ENCODE measurements around the gene RPS26.
A peak's percentile ranks its signal among the peaks of the same experiment; 100 is the strongest.

The RPS26 gene

DNA sequence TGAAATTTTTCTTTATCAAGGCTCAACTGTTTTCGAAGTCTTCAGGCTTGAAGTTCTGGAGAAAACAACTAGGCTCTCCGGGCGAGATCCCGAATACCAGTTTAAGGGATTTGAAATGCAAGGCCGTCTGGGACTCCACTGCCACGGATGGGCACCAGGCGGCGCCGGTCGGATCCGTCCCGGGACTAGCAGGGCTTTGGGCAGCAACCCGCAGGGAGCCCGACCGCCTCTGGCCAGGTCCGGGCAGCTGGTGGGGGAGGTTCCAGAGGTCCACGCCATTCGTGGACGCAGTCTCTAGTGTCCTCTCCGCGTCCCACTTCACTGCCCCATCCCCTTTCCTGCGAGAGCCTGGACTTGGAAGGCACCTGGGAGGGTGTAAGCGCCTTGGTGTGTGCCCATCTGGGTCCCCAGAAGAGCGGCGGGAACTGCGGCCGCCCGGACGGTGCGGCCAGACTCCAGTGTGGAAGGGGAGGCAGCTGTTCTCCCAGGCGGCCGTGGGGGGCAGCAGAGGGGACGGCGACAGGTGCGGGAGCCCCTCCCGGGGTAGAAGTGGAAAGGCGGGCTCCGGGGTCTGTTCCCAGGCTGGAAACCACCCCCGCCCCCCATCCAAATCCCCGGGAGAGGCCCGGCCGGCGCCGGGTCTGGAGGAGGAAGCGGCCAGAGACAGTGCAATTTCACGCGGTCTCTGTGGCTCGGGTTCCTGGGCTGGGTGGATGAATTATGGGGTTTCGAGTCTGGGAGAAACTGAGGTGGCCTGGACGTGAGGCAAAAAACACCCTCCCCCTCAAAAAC lies 37.4 kb downstream of the RPS26 start:
- peak; percentile 35 for DNase-seq (ENCODE audit: low spot score)

GRCh38 chr12:56079723-56080555 lies 38.2 kb downstream of the RPS26 start, which contains the start of gene ERBB3:
ERBB3 (plus strand) TSS chr12:56080165; CDS start chr12:56080301, 136 bp downstream.
- peak; percentile 51 for DNase-seq (ENCODE audit: low spot score)

DNA sequence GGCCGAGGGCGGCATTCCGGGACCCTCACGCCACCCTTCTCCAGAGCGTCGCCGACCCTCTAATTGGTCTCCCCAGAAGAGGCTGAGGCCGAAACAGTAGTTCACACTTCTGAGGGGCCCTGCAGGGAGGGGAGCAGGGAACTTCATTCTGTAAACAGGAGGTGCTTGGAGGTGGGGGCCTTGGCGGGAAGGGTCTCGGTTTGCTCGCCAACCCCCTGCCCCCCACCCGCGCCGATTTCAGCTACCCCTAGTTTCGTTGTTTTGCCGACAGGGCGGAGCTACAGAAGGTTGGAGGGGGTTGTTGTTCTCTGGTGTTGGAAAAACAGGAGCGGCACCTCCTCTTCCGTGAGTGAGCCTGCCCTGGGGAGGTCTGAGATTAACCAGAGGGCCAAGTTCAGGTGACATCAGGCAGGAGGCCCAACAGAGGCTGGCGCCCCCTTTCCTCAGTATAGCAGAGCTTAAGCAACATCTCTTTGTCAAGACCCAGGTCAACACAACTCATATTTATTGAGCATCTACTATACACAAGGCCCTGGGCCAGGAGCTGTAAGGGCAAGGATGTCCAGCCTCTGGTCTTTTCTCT lies 38.9 kb downstream of the RPS26 start:
- no peak for DNase-seq (ENCODE audit: low spot score)

- DNase-seq (ENCODE audit: low spot score) = no peak
These were observed 40.0 kb downstream of the RPS26 start for GRCh38 chr12:56081393-56082347.

- no peak for DNase-seq (ENCODE audit: low spot score)
These were observed 40.7 kb downstream of the RPS26 start for GRCh38 chr12:56082382-56082781.

- DNase-seq (ENCODE audit: low spot score) = no peak
These were observed 41.2 kb downstream of the RPS26 start for GRCh38 chr12:56082967-56083366.

DNA sequence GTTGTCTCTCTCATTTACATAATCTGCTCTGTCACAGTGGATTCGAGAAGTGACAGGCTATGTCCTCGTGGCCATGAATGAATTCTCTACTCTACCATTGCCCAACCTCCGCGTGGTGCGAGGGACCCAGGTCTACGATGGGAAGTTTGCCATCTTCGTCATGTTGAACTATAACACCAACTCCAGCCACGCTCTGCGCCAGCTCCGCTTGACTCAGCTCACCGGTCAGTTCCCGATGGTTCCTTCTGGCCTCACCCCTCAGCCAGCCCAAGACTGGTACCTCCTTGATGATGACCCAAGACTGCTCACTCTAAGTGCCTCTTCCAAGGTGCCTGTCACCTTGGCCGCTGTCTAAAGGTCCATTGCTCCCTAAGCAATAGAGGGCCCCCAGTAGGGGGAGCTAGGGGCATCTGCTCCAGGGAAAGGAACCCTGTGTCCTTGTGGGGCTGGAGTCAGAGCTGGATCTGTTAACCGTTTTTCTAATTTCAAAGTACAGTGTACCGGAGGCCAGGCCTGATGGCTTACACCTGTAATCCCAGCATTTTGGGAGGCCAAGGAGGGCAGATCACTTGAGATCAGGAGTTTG lies 43.3 kb downstream of the RPS26 start:
- DNase-seq (ENCODE audit: low spot score) = peak; percentile 37

- no peak for DNase-seq (ENCODE audit: low spot score)
These were observed 44.4 kb downstream of the RPS26 start for GRCh38 chr12:56086096-56086495.

DNA sequence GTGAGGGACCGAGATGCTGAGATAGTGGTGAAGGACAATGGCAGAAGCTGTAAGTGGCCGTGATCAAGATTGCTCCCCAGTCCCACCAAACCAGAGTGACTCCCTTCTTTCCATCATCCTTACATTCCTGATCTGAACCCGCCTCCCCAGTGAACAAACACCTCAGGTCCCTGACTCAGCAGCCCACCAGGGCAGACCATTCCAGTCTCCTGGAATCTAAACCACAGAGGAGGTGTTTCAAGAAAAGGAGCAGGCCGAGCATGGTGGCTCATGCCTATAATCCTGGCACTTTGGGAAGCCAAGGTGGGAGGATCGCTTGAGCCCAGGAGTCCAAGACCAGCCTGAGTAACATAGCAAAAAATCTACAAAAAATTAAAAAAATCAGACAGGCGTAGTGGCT lies 44.9 kb downstream of the RPS26 start:
- no peak for DNase-seq (ENCODE audit: low spot score)

DNA sequence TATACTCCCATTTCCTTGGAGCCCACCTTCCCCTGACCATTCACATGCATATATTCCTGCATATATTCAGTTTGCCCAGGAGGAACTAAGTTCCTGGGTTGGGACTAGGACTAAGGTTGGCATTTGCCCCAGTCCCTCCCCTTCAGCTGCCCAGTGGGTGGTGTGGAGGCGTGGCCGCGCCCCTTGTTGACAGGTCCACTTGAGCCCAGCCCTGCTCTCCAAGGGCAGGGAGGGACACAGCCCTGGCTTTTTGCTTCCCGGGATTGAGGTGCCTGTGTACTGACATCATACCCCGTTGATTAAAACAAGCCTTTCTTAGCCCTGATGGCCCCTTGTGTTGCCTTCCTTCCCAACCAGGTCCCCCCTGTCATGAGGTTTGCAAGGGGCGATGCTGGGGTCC lies 45.5 kb downstream of the RPS26 start:
- no peak for DNase-seq (ENCODE audit: low spot score)

All from activated CD4-positive, alpha-beta T cell treated with anti-CD3 and anti-CD28 coated beads, Interleukin-2, Interleukin-4, amounts not matched to agents 100 ng/mL and 50 ng/mL, durations not matched to agents 16 hours and 8 hours (primary cell).